Kidney tubule cell (primary cell): ENCODE results near the gene RET.

Experiments
- DNase-seq: peaks from one replicate; pipeline ENCODE4 v3.0.0-alpha.2; 2018; ENCODE audit warnings: low spot score

Gene RET

GRCh38 chr10:43120929-43121314, 44.1 kb downstream of the RET start:
- DNase-seq = no peak

GRCh38 chr10:43121444-43121843, 44.6 kb downstream of the RET start:
- no peak for DNase-seq

GRCh38 chr10:43122096-43122495, 45.2 kb downstream of the RET start:
- DNase-seq = no peak

GRCh38 chr10:43122826-43123225, 46.0 kb downstream of the RET start:
- DNase-seq = no peak

GRCh38 chr10:43123361-43124093, 46.7 kb downstream of the RET start:
- DNase-seq = no peak

- DNase-seq = no peak
These were observed 47.2 kb downstream of the RET start for GRCh38 chr10:43124094-43124521.

- DNase-seq = no peak
These were observed 47.9 kb downstream of the RET start for GRCh38 chr10:43124574-43125273.

GRCh38 chr10:43125274-43125845, 48.5 kb downstream of the RET start:
- DNase-seq = no peak

GRCh38 chr10:43125881-43126731, 49.2 kb downstream of the RET start:
- DNase-seq = no peak

- DNase-seq = no peak
These were observed 50.0 kb downstream of the RET start for GRCh38 chr10:43126759-43127424.

- no peak for DNase-seq
These were observed 50.6 kb downstream of the RET start for GRCh38 chr10:43127442-43127841.

- DNase-seq = peak; percentile 19
These were observed 51.5 kb downstream of the RET start for GRCh38 chr10:43128331-43128730.

- DNase-seq = peak; percentile 80
These were observed 52.3 kb downstream of the RET start for GRCh38 chr10:43128958-43129706.

GRCh38 chr10:43130770-43131171, 53.9 kb downstream of the RET start:
- DNase-seq = no peak

- no peak for DNase-seq
These were observed 54.4 kb downstream of the RET start for GRCh38 chr10:43131256-43131655.

- no peak for DNase-seq
These were observed 55.0 kb downstream of the RET start for GRCh38 chr10:43131906-43132305.

GRCh38 chr10:43132867-43133787, 56.3 kb downstream of the RET start:
- DNase-seq = no peak

GRCh38 chr10:43134126-43134905, 57.4 kb downstream of the RET start:
- DNase-seq = peak; percentile 57

- DNase-seq = no peak
These were observed 58.2 kb downstream of the RET start for GRCh38 chr10:43135064-43135463.
